ENCODE results near the gene UQCC2. TPM values are rescaled to one million over a fixed set of nuclear protein-coding genes. Genes with fewer than 3 reads are reported as not detected.
A peak's percentile ranks its signal among the peaks of the same experiment; 100 is the strongest.

The UQCC2 gene
- total RNA-seq (10 to 100 TPM; 18.1 to 36.2 TPM), polyA plus RNA-seq (ENCODE audit: insufficient read depth, low read depth, low replicate concordance) (119 TPM)
- long read RNA-seq, donor 1, full-length matches to known transcripts = 153 of 153 reads
- long read RNA-seq, donor 1, partial matches to known transcripts = 0 of 153 reads
- long read RNA-seq, donor 1, other reads (novel, unspliced or antisense) = 0 of 153 reads
- long read RNA-seq, donor 2, full-length matches to known transcripts = 77 of 77 reads
- long read RNA-seq, donor 2, partial matches to known transcripts = 0 of 77 reads
- long read RNA-seq, donor 2, other reads (novel, unspliced or antisense) = 0 of 77 reads

- Histone ChIP-seq H3K4me3 (peak within 1 kb of the TSS; percentile 57 to 66), H3K27ac (peak within 1 kb of the TSS; percentile 63 to 88), H3K36me3 (ENCODE audit: low read depth, missing control alignments) (no peaks in the 10 kb centered on the region), H3K9me3 (no peaks in the 10 kb centered on the region), H3K4me1 (peaks cover 11% of the 10 kb centered on the region), H3K27me3 (no peaks in the 10 kb centered on the region)
- WGBS, 2 donors = 1% methylated on average over 39 to 73 of the region's 73 CpGs
- TF ChIP-seq POLR2A (IDR thresholded peaks at IDR 0.05) = no peak
- peak; percentile 38 to 50 (median 46) for TF ChIP-seq CTCF (IDR thresholded peaks at IDR 0.05)
- DNase-seq = peak; percentile 98
- intact Hi-C loops (cut with DNase I; ENCODE audit: low total_unique reads) = no loop called here
These were observed at the start of gene UQCC2 for GRCh38 chr6:33711140-33712129. Gene UQCC2 (minus strand): TSS chr6:33711700. CDS start chr6:33711686, 14 bp downstream.

GRCh38 chr6:33759887-33760629 is 48.6 kb upstream of the UQCC2 start:
- Histone ChIP-seq H3K9me3 (no peaks in the 10 kb centered on the region), H3K36me3 (ENCODE audit: low read depth, missing control alignments) (no peaks in the 10 kb centered on the region), H3K4me3 (no peak overlapping the region), H3K4me1 (peaks cover 16% of the 10 kb centered on the region), H3K27me3 (no peaks in the 10 kb centered on the region), H3K27ac (no peak overlapping the region)
- DNase-seq = no peak
- intact Hi-C loops (cut with DNase I; ENCODE audit: low total_unique reads) = loop anchor here (10.0 kb wide), 1 partner anchor 395 kb away; no protein-coding TSS in a partner anchor
- no peak for TF ChIP-seq CTCF (IDR thresholded peaks at IDR 0.05)
- no peak for TF ChIP-seq POLR2A (IDR thresholded peaks at IDR 0.05)
- WGBS, 2 donors = 86 to 91% methylated on average over 9 of the region's 9 CpGs

- WGBS, 2 donors = 74 to 80% methylated on average over 7 of the region's 7 CpGs
These were observed 47.3 kb upstream of the UQCC2 start for GRCh38 chr6:33758815-33759216.

More at GRCh38 chr6:33758815-33759216, 47.3 kb upstream of the UQCC2 start:
- intact Hi-C loops (cut with DNase I; ENCODE audit: low total_unique reads) = loop anchor here (10.0 kb wide), 1 partner anchor 396 kb away; no protein-coding TSS in a partner anchor
- Histone ChIP-seq H3K36me3 (ENCODE audit: low read depth, missing control alignments) (no peaks in the 10 kb centered on the region), H3K27me3 (no peaks in the 10 kb centered on the region), H3K4me1 (peaks cover 16% of the 10 kb centered on the region), H3K9me3 (no peaks in the 10 kb centered on the region), H3K27ac (no peak overlapping the region), H3K4me3 (no peak overlapping the region)
- DNase-seq = no peak
- no peak for TF ChIP-seq POLR2A (IDR thresholded peaks at IDR 0.05)
- TF ChIP-seq CTCF (IDR thresholded peaks at IDR 0.05) = no peak

Measured in testis (tissue), 5 donors.